H9 (cell line): ENCODE data around the gene ELAC1. TPM values are rescaled to one million over a fixed set of nuclear protein-coding genes. Genes with fewer than 3 reads are reported as not detected.

ENCODE experiments used
- DNase-seq: peaks from one replicate; pipeline ENCODE4 v3.0.0-alpha.2; 2017
- H2AFZ ChIP-seq: one replicate; pipeline ENCODE4 v1.6.1; 2013; ENCODE audit warnings: mild to moderate bottlenecking, low read length, control low read depth, moderate library complexity
- H2AK5ac ChIP-seq: 2 replicates; pipeline ENCODE4 v1.6.1; 2013; ENCODE audit warnings: low read length, control low read depth, mixed read lengths; ENCODE audit not compliant: insufficient read length
- H2BK120ac ChIP-seq: one replicate; pipeline ENCODE4 v1.6.1; 2013; ENCODE audit warnings: low read depth, mild to moderate bottlenecking, low read length, control low read depth, inconsistent platforms; ENCODE audit not compliant: poor library complexity, severe bottlenecking
- H2BK12ac ChIP-seq: 2 replicates; pipeline ENCODE4 v1.6.1; 2013; ENCODE audit warnings: low read length, control low read depth, mixed read lengths, low read depth; ENCODE audit not compliant: insufficient read length
- H2BK15ac ChIP-seq: 2 replicates; pipeline ENCODE4 v1.6.1; 2013; ENCODE audit warnings: low read depth, low read length, control low read depth
- H2BK20ac ChIP-seq: one replicate; pipeline ENCODE4 v1.6.1; 2013; ENCODE audit warnings: low read depth, mild to moderate bottlenecking, low read length, control low read depth, inconsistent platforms; ENCODE audit not compliant: poor library complexity, severe bottlenecking
- H2BK5ac ChIP-seq: 2 replicates; pipeline ENCODE4 v1.6.1; 2013; ENCODE audit warnings: low read length, control low read depth, mixed read lengths; ENCODE audit not compliant: insufficient read length
- H3K14ac ChIP-seq: 2 replicates; pipeline ENCODE4 v1.6.1; 2013; ENCODE audit warnings: low read length, control low read depth; ENCODE audit not compliant: insufficient read depth
- H3K18ac ChIP-seq: 2 replicates; pipeline ENCODE4 v1.6.1; 2013; ENCODE audit warnings: low read depth, mild to moderate bottlenecking, mixed read lengths, low read length, control low read depth; ENCODE audit not compliant: insufficient read length
- H3K23ac ChIP-seq: 2 replicates; pipeline ENCODE4 v1.6.1; 2013; ENCODE audit warnings: low read length, control low read depth, mixed read lengths, low read depth; ENCODE audit not compliant: insufficient read length
- H3K23me2 ChIP-seq: 2 replicates; pipeline ENCODE4 v1.6.1; 2013; ENCODE audit warnings: low read depth, mild to moderate bottlenecking, mixed read lengths, low read length, control low read depth; ENCODE audit not compliant: insufficient read length, poor library complexity, severe bottlenecking
- H3K27ac ChIP-seq: 2 replicates; pipeline ENCODE4 v1.5.1; 2013; ENCODE audit warnings: low read length, control low read depth, mixed read lengths, low read depth; ENCODE audit not compliant: insufficient read length
- H3K27me3 ChIP-seq: 2 replicates; pipeline ENCODE4 v1.6.1; 2013; ENCODE audit warnings: low read length, control low read depth, inconsistent platforms; ENCODE audit not compliant: insufficient read depth
- H3K4ac ChIP-seq: 2 replicates; pipeline ENCODE4 v1.6.1; 2013; ENCODE audit warnings: low read depth, mild to moderate bottlenecking, control low read depth, inconsistent platforms, low read length, moderate library complexity
- H3K4me1 ChIP-seq: 2 replicates; pipeline ENCODE4 v1.6.1; 2013; ENCODE audit warnings: low read length, control low read depth, inconsistent platforms; ENCODE audit not compliant: insufficient read depth
- H3K4me2 ChIP-seq: 2 replicates; pipeline ENCODE4 v1.6.1; 2013; ENCODE audit warnings: low read length, control low read depth, mixed read lengths; ENCODE audit not compliant: insufficient read length, insufficient read depth
- H3K56ac ChIP-seq: 2 replicates; pipeline ENCODE4 v1.6.1; 2013; ENCODE audit warnings: low read depth, mild to moderate bottlenecking, mixed read lengths, low read length, control low read depth; ENCODE audit not compliant: insufficient read length
- H3K79me1 ChIP-seq: 2 replicates; pipeline ENCODE4 v1.6.1; 2013; ENCODE audit warnings: low read depth, mild to moderate bottlenecking, moderate library complexity, low read length, control low read depth, inconsistent platforms; ENCODE audit not compliant: insufficient read depth, poor library complexity, severe bottlenecking
- H3K79me2 ChIP-seq: 2 replicates; pipeline ENCODE4 v1.6.1; 2013; ENCODE audit warnings: low read length, control low read depth, inconsistent platforms; ENCODE audit not compliant: insufficient read depth
- H3K9ac ChIP-seq: 2 replicates; pipeline ENCODE4 v1.6.1; 2013; ENCODE audit warnings: low read length, control low read depth, mixed read lengths; ENCODE audit not compliant: insufficient read length; ENCODE audit errors: extremely low read depth
- H3K9me3 ChIP-seq: one replicate; pipeline ENCODE4 v1.6.1; 2013; ENCODE audit warnings: low read depth, low read length, inconsistent platforms; ENCODE audit not compliant: control insufficient read depth
- H3T11ph ChIP-seq: one replicate; pipeline ENCODE4 v1.6.1; 2013; ENCODE audit warnings: mild to moderate bottlenecking, low read length, control low read depth, inconsistent platforms
- H4K20me1 ChIP-seq: one replicate; pipeline ENCODE4 v1.6.1; 2013; ENCODE audit not compliant: control insufficient read depth, insufficient read length, insufficient read depth
- H4K5ac ChIP-seq: 2 replicates; pipeline ENCODE4 v1.6.1; 2013; ENCODE audit warnings: low read depth, mild to moderate bottlenecking, mixed read lengths, low read length, control low read depth; ENCODE audit not compliant: insufficient read length
- H4K8ac ChIP-seq: replicated peaks from 2 replicates; pipeline ENCODE4 v1.6.1; 2013; ENCODE audit warnings: low read length, control low read depth, mixed read lengths, low read depth; ENCODE audit not compliant: insufficient read length
- H4K91ac ChIP-seq: 2 replicates; pipeline ENCODE4 v1.6.1; 2013; ENCODE audit warnings: low read depth, mild to moderate bottlenecking, moderate library complexity, mixed read lengths, low read length, control low read depth; ENCODE audit not compliant: insufficient read length
- H3K27ac Mint-ChIP-seq, 3 experiments: 2 replicates in 2 of 3; 3 replicates in 1 of 3; pipeline ENCODE4 v1.8.0; 2020 to 2021; ENCODE audit warnings: mixed read lengths in 3 of 3, mild to moderate bottlenecking in 1 of 3, moderate library complexity in 1 of 3
- H3K27me3 Mint-ChIP-seq: 2 replicates; pipeline ENCODE4 v1.8.0; 2021; ENCODE audit warnings: low read depth, mild to moderate bottlenecking, moderate library complexity, mixed read lengths
- H3K36me3 Mint-ChIP-seq, 3 experiments: 2 replicates in 2 of 3; 3 replicates in 1 of 3; pipeline ENCODE4 v1.8.0; 2020 to 2021; ENCODE audit warnings: low read depth in 3 of 3, mixed read lengths in 3 of 3; ENCODE audit not compliant: insufficient read depth in 1 of 3
- H3K4me1 Mint-ChIP-seq, 2 experiments: 2 replicates each; pipeline ENCODE4 v1.8.0; 2020; ENCODE audit warnings: mixed read lengths in 2 of 2
- H3K4me3 Mint-ChIP-seq, 2 experiments: 2 replicates in 1 of 2; 3 replicates in 1 of 2; pipeline ENCODE4 v1.8.0; 2020 to 2021; ENCODE audit warnings: mild to moderate bottlenecking in 2 of 2, mixed read lengths in 2 of 2, moderate library complexity in 1 of 2
- H3K9me3 Mint-ChIP-seq, 2 experiments: 2 replicates in 1 of 2; 3 replicates in 1 of 2; pipeline ENCODE4 v1.8.0; 2020; ENCODE audit warnings: mild to moderate bottlenecking in 2 of 2, mixed read lengths in 2 of 2, moderate library complexity in 1 of 2
- WGBS: extraction: QIAGEN DNeasy Blood & Tissue Kit; methylation state at CpG from one replicate; pipeline ENCODE4 v1.1.7; 2013; ENCODE audit warnings: missing lambda C conversion rate, low lambda C conversion rate, mixed read lengths; ENCODE audit not compliant: insufficient read length; ENCODE audit errors: extremely low coverage; 5-methylcytosine and 5-hydroxymethylcytosine counted together
- total RNA-seq: library from RNA; stranded (reverse); gene quantifications from 2 replicates; pipeline ENCODE4 v1.2.1, GENCODE V29; 2021
- TF ChIP-seq, protein P1 (sequence below): fragments of 200-600 bp; sonication (generic); conservative IDR thresholded peaks from 3 replicates; pipeline ENCODE4 v1.8.0; 2021; ENCODE audit warnings: antibody characterized with exemption, mild to moderate bottlenecking

The ELAC1 gene
- total RNA-seq, 1 experiment from 2014 or later: 5.7 TPM

GRCh38 chr18:51012441-51012840 is 44.6 kb downstream of the ELAC1 start:
- Histone ChIP-seq H3K79me1 (no peaks in the 10 kb centered on the region), H3K4me1 (peaks cover 3% of the 10 kb centered on the region; the same call in 1 of the 2 replicates), H3K18ac (no peak overlapping the region), H3K56ac (no peak overlapping the region), H3K4me2 (no peak overlapping the region), H4K8ac (no peak overlapping the region), H3K23me2 (no peaks in the 10 kb centered on the region), H3K9ac (no peak overlapping the region), H2AFZ (no peak overlapping the region), H2BK15ac (no peak overlapping the region), H2BK12ac (no peak overlapping the region), H3K27ac (no peak overlapping the region), H3K9me3 (no peaks in the 10 kb centered on the region), H3K27me3 (no peaks in the 10 kb centered on the region), H2BK120ac (no peak overlapping the region), H4K5ac (no peak overlapping the region), H4K20me1 (no peaks in the 10 kb centered on the region), H3K79me2 (no peaks in the 10 kb centered on the region), H3K14ac (no peak overlapping the region), H2AK5ac (no peak overlapping the region), H4K91ac (no peak overlapping the region), H3K23ac (no peak overlapping the region), H2BK5ac (no peak overlapping the region), H2BK20ac (no peak overlapping the region), H3K4ac (no peak overlapping the region), H3T11ph (no peak overlapping the region)
- no peak for DNase-seq
- H3K27ac Mint-ChIP-seq: no peak overlapping the region
- no CpG with 5 or more reads among the region's 3 CpGs for WGBS
- H3K4me3 Mint-ChIP-seq: no peak overlapping the region
- TF ChIP-seq, protein P1, sequence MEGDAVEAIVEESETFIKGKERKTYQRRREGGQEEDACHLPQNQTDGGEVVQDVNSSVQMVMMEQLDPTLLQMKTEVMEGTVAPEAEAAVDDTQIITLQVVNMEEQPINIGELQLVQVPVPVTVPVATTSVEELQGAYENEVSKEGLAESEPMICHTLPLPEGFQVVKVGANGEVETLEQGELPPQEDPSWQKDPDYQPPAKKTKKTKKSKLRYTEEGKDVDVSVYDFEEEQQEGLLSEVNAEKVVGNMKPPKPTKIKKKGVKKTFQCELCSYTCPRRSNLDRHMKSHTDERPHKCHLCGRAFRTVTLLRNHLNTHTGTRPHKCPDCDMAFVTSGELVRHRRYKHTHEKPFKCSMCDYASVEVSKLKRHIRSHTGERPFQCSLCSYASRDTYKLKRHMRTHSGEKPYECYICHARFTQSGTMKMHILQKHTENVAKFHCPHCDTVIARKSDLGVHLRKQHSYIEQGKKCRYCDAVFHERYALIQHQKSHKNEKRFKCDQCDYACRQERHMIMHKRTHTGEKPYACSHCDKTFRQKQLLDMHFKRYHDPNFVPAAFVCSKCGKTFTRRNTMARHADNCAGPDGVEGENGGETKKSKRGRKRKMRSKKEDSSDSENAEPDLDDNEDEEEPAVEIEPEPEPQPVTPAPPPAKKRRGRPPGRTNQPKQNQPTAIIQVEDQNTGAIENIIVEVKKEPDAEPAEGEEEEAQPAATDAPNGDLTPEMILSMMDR: no peak
- H3K27me3 Mint-ChIP-seq: no peaks in the 10 kb centered on the region; the same call in 1 of the 2 replicates
- H3K36me3 Mint-ChIP-seq: peaks cover 4 to 28% (median 15%) of the 10 kb centered on the region in 3 experiments; a peak in 6 of 7 replicates
- peaks cover 9 to 12% of the 10 kb centered on the region in 2 experiments; a peak in 4 of 5 replicates for H3K9me3 Mint-ChIP-seq
- H3K4me1 Mint-ChIP-seq: peaks cover 15 to 23% of the 10 kb centered on the region in 2 experiments
